HG03108 (cell line): Measurements from ENCODE around the gene XXYLT1.
A peak's percentile ranks its signal among the peaks of the same experiment; 100 is the strongest.
"Not testable (repeated sequence)": the region's sequence is repeated elsewhere in the genome, so short reads cannot be mapped to it uniquely, and the experiment has no call there.

Experiments used
- ATAC-seq: cut with Tn5 transposase; IDR thresholded peaks from one replicate; pipeline ENCODE4 v1.9.1; 2021; ENCODE audit warnings: moderate library complexity; ENCODE audit not compliant: unreplicated experiment

XXYLT1 gene

GRCh38 chr3:195102609-195103467 lies 168.1 kb downstream of the XXYLT1 start:
- ATAC-seq, result no peak

DNA sequence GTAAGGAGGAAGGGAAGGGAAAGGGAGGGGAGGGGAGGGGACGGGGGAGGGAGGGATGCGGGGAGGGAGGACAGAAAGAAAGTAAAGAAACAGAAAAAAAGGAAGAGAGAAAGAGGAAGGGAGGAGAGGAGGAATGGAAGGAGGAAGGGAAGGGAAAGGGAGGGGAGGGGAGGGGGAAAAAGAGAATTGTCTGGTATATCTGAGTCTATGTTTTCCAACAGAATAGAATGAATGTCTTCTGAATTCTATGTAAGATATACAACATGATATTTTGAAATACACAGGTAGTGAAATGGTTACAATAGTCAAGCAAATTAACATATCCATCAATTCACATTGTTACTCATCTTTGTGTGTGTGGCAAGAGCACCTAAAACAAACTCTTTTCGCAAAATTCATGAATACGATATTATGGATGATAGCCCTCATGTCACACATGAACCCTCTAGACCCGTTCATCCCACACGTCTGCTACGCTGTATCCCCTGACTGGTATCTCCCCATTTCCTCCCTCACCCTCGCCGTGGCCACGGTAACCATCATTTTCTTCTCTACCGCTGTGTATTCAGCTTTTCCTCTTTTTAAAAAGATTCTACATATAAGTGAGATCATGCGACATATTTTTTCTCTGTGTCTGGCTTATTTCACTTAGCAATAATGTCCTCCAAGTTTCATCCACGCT lies 168.9 kb downstream of the XXYLT1 start:
- ATAC-seq, result no peak

GRCh38 chr3:195101001-195101583 lies 169.9 kb downstream of the XXYLT1 start:
- no peak for ATAC-seq

- ATAC-seq, result no peak
These were observed 170.8 kb downstream of the XXYLT1 start for GRCh38 chr3:195099951-195100785.

GRCh38 chr3:195098741-195099525 lies 172.0 kb downstream of the XXYLT1 start:
- no peak for ATAC-seq

- ATAC-seq, result no peak
These were observed 173.4 kb downstream of the XXYLT1 start for GRCh38 chr3:195097331-195098255.

DNA sequence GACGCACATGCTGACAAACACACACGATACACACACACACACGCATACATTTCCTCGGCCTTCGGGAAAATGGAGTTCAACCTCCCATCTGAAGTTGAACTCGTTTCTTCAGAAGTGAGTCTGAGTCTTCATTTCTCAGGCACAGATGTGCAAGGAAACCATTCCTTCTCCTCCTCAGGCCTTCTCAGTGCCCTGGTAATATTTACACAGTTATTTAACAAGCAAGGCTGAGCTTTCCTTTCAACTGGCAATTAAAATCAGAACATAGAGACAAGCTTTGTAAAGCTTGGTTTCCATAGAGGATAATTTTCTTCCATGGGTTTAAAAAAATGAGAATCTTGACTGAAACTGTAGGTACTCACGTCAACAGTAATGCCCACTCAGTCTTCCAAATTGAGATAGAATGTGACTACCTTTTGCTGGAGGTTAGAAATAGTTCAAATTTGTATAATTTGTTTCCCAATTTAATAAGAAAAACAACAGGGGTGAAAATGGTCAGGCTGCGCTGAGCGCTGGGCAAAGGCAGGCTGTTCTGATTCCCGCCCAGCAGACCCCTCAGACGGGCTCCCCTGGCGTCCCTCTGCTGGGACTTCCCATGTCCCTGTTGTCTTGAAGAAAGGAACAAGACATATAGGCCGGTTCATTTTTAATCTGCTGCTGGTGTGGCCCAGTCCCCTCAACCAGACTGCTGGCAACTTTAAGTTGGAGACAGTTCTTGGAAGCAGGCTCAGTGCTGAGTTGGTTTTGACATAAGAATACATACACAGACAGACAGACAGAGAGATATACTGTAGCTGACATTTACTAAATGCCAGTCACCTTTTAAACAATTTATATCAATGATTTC lies 174.3 kb downstream of the XXYLT1 start:
- ATAC-seq, result no peak

- ATAC-seq, result no peak
These were observed 174.9 kb downstream of the XXYLT1 start for GRCh38 chr3:195096053-195096452.

DNA sequence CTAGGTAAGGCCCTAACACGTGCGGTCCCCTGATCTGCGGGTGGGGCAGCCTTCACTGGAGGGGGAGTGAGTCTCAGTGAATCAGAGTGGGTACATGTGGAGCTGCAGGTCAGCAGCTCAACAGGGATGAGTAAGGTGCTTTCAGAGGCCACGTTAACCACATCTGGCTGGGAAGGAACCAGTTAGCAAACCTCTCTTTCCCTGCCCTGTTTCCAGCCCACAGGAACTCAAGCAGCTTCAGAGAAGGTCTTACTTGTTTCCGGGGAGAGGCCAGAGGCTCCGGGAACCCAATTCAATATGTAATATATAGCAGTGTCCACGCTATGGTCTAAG lies 175.3 kb downstream of the XXYLT1 start:
- no peak for ATAC-seq

DNA sequence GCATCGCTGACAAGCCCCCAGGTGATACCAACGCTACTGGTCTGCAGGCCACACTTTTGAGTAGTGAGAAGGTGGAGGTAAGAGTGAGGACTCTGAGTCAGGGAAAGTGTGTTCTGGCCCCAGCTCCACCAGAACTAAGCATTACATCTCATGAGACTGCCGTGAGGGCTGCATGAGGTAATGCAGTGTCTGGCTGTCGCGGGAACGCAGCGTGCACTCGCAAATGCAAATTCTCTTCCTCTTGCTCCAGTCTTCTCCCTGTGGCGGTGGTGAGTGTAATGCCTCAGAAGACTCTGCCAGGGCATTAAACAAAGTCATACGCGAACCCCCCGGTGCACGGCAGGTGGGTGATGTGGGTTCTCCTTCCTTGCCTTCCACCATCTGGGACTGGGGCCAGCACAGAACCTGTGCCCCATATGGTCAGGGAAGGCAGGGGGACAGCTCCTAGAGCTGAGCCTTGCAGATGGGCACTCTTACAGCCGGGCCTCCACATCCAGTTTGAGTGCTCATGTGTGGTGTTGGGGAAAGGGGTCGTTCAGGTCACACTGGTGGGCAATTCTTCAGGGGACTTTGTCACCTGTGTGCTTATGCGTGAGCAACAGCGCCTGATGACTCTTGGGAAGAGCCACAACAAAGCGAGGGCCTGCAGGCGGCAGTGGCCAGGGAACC lies 175.8 kb downstream of the XXYLT1 start:
- no peak for ATAC-seq

- peak; percentile 56 for ATAC-seq
These were observed 176.6 kb downstream of the XXYLT1 start for GRCh38 chr3:195094191-195094921.

DNA sequence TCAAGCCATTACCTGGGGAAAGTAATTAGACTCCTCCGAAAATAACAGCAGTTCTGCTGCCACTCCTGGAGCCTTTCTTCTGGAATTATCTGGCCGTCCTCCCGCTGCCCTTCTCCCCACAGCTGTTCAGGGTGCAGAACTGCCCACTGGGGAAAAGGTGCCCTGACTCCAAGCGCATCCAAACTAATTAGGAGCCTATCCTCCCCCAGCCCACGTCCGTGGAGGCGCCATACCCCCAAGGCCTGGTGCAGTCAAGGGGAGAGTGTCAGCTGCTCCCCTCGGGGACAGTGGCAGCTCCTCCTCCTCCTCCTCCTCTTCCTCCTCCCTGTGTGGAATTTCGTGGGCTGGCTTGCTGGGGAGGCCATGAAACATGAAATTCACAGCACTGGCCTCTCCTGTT lies 177.2 kb downstream of the XXYLT1 start:
- ATAC-seq, result no peak

DNA sequence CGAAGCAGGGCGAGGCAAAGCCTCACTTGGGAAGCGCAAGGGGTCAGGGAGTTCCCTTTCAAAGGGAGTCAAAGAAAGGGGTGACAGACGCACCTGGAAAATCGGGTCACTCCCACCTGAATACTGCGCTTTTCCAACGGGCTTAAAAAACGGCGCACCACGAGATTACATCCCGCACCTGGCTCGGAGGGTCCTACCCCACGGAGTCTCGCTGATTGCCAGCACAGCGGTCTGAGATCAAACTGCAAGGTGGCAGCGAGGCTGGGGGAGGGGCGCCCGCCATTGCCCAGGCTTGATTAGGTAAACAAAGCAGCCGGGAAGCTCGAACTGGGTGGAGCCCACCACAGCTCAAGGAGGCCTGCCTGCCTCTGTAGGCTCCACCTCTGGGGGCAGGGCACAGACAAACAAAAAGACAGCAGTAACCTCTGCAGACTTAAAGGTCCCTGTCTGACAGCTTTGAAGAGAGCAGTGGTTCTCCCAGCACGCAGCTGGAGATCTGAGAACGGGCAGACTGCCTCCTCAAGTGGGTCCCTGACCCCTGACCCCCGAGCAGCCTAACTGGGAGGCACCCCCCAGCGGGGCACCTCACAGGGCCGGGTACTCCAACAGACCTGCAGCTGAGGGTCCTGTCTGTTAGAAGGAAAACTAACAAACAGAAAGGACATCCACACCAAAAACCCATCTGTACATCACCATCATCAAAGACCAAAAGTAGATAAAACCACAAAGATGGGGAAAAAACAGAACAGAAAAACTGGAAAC lies 182.9 kb downstream of the XXYLT1 start:
- ATAC-seq, result not testable (repeated sequence)

- no peak for ATAC-seq
These were observed 183.6 kb downstream of the XXYLT1 start for GRCh38 chr3:195087328-195087727.

- no peak for ATAC-seq
These were observed 184.1 kb downstream of the XXYLT1 start for GRCh38 chr3:195086885-195087284.

- ATAC-seq, result no peak
These were observed 184.6 kb downstream of the XXYLT1 start for GRCh38 chr3:195086341-195086740.
